ENCODE data around the gene INPP4B. TPM values are rescaled to one million over a fixed set of nuclear protein-coding genes. Genes with fewer than 3 reads are reported as not detected.

The INPP4B gene
- total RNA-seq, 2 donors from 2014 or later, result 8.2 to 16.6 TPM

- Histone ChIP-seq H3K27me3 (no peaks in the 10 kb centered on the region), H3K36me3 (replicated peaks in 1 of 2; ENCODE audit: insufficient read depth in 1 of 2, low read depth in 2 of 2) (no peaks in the 10 kb centered on the region), H3K4me3 (no peak overlapping the region), H3K4me1 (no peaks in the 10 kb centered on the region), H3K27ac (no peak overlapping the region), H3K9me3 (no peaks in the 10 kb centered on the region)
- intact Hi-C loops (cut with DNase I), result no loop called here
- ATAC-seq (no peak), DNase-seq (no peak)
- WGBS, 2 donors, result 52 to 53% methylated on average over 1 of the region's 1 CpG
- no peak for TF ChIP-seq POLR2A (IDR thresholded peaks at IDR 0.05)
- no peak for TF ChIP-seq CTCF (IDR thresholded peaks at IDR 0.05)
Measured at GRCh38 chr4:142144813-142145212, 701.3 kb downstream of the INPP4B start.

- Histone ChIP-seq H3K27ac (no peak overlapping the region), H3K4me1 (no peaks in the 10 kb centered on the region), H3K27me3 (no peaks in the 10 kb centered on the region), H3K9me3 (no peaks in the 10 kb centered on the region), H3K36me3 (replicated peaks in 1 of 2; ENCODE audit: insufficient read depth in 1 of 2, low read depth in 2 of 2) (no peaks in the 10 kb centered on the region), H3K4me3 (no peak overlapping the region)
- intact Hi-C loops (cut with DNase I), result no loop called here
- TF ChIP-seq CTCF (IDR thresholded peaks at IDR 0.05) (no peak), POLR2A (IDR thresholded peaks at IDR 0.05) (no peak)
- DNase-seq, result no peak
- 72 to 74% methylated on average over 2 of the region's 2 CpGs for WGBS, 2 donors
- no peak for ATAC-seq
Measured at GRCh38 chr4:142142366-142143054, 703.6 kb downstream of the INPP4B start.

GRCh38 chr4:142141224-142141623 is 704.9 kb downstream of the INPP4B start:
- DNase-seq (no peak), ATAC-seq (no peak)
- intact Hi-C loops (cut with DNase I), result no loop called here
- H3K9me3 ChIP-seq, result no peaks in the 10 kb centered on the region
- H3K36me3 ChIP-seq (replicated peaks in 1 of 2; ENCODE audit: insufficient read depth in 1 of 2, low read depth in 2 of 2), result no peaks in the 10 kb centered on the region
- H3K27ac ChIP-seq, result no peak overlapping the region
- H3K4me1 ChIP-seq, result no peaks in the 10 kb centered on the region
- H3K4me3 ChIP-seq, result no peak overlapping the region
- TF ChIP-seq CTCF (IDR thresholded peaks at IDR 0.05), result no peak
- no peak for TF ChIP-seq POLR2A (IDR thresholded peaks at IDR 0.05)
- 77 to 80% methylated on average over 2 of the region's 2 CpGs for WGBS, 2 donors
- no peaks in the 10 kb centered on the region for H3K27me3 ChIP-seq

GRCh38 chr4:142130666-142131065 is 715.4 kb downstream of the INPP4B start:
- intact Hi-C loops (cut with DNase I), result no loop called here
- 10 to 16% methylated on average over 1 of the region's 1 CpG for WGBS, 2 donors
- ATAC-seq, result peak; percentile 31
- H3K4me1 ChIP-seq, result peaks cover 20% of the 10 kb centered on the region
- H3K27me3 ChIP-seq, result no peaks in the 10 kb centered on the region
- H3K4me3 ChIP-seq, result no peak overlapping the region
- peak overlapping the region in 3 of 4 donors; percentile 9 to 57 (median 36) for H3K27ac ChIP-seq
- no peak for DNase-seq
- no peaks in the 10 kb centered on the region for H3K36me3 ChIP-seq (replicated peaks in 1 of 2; ENCODE audit: insufficient read depth in 1 of 2, low read depth in 2 of 2)
- TF ChIP-seq CTCF (IDR thresholded peaks at IDR 0.05) (no peak), POLR2A (IDR thresholded peaks at IDR 0.05) (no peak)
- H3K9me3 ChIP-seq, result no peaks in the 10 kb centered on the region

GRCh38 chr4:142129931-142130330 is 716.2 kb downstream of the INPP4B start:
- peak overlapping the region in 3 of 4 donors; percentile 9 to 57 (median 36) for H3K27ac ChIP-seq
- H3K9me3 ChIP-seq, result no peaks in the 10 kb centered on the region
- intact Hi-C loops (cut with DNase I), result loop anchor here (5.0 kb wide), 1 partner anchor 717 kb away; the partner anchor contains the start of gene INPP4B
- ATAC-seq, result no peak
- no peaks in the 10 kb centered on the region for H3K27me3 ChIP-seq
- peaks cover 20% of the 10 kb centered on the region for H3K4me1 ChIP-seq
- no peak overlapping the region for H3K4me3 ChIP-seq
- no peak for TF ChIP-seq CTCF (IDR thresholded peaks at IDR 0.05)
- no peak for TF ChIP-seq POLR2A (IDR thresholded peaks at IDR 0.05)
- no peak for DNase-seq
- H3K36me3 ChIP-seq (replicated peaks in 1 of 2; ENCODE audit: insufficient read depth in 1 of 2, low read depth in 2 of 2), result no peaks in the 10 kb centered on the region
- WGBS, 2 donors, result 63 to 75% methylated on average over 1 of the region's 1 CpG

Measured in body of pancreas (tissue), 4 donors.